Breast epithelium (tissue), 4 donors: ENCODE data around the gene UGT1A7. TPM values are rescaled to one million over a fixed set of nuclear protein-coding genes. Genes with fewer than 3 reads are reported as not detected.

Experiments used
- DNase-seq, 2 donors: peaks; one replicate each; pipeline ENCODE4 v3.0.0-alpha.2; 2019; ENCODE audit warnings: low spot score in 2 of 2
- H3K27ac ChIP-seq, 2 donors: fragments of 200-600 bp; sonication (generic) in 1 of 2; one replicate each; pipeline ENCODE4 v1.5.1; 2016 to 2019; ENCODE audit warnings: mild to moderate bottlenecking in 1 of 2
- H3K27me3 ChIP-seq, 2 donors: fragments of 200-600 bp; sonication (generic) in 1 of 2; one replicate each; pipeline versions ENCODE4 v1.5.1 to v1.6.0; 2017 to 2019; ENCODE audit warnings: control low read depth in 1 of 2, mild to moderate bottlenecking in 1 of 2
- H3K36me3 ChIP-seq: fragments of 200-600 bp; one replicate; pipeline ENCODE4 v1.5.1; 2019
- H3K4me1 ChIP-seq, 2 donors: fragments of 200-600 bp; sonication (generic); one replicate each; pipeline ENCODE4 v1.5.1; 2016 to 2019; ENCODE audit warnings: control low read depth in 1 of 2
- H3K4me3 ChIP-seq, 3 donors: fragments of 200-600 bp; sonication (generic); 1 replicate in 2 of 3; 2 replicates in 1 of 3; pipeline ENCODE4 v1.5.1; 2016 to 2019; ENCODE audit warnings: mild to moderate bottlenecking in 3 of 3, moderate library complexity in 2 of 3
- H3K9me3 ChIP-seq, 2 donors: fragments of 200-600 bp; sonication (generic) in 1 of 2; one replicate each; pipeline ENCODE4 v1.5.1; 2016 to 2019; ENCODE audit warnings: control low read depth in 1 of 2
- CTCF ChIP-seq, 3 donors: fragments of 450-650 bp; IDR thresholded peaks; one replicate each; pipeline ENCODE4 v1.5.1; 2016 to 2017; ENCODE audit warnings: antibody characterized with exemption in 3 of 3, mild to moderate bottlenecking in 3 of 3, moderate library complexity in 3 of 3
- POLR2A ChIP-seq: fragments of 450-650 bp; IDR thresholded peaks from one replicate; pipeline ENCODE4 v1.6.1; 2016; ENCODE audit warnings: antibody characterized with exemption, mild to moderate bottlenecking, moderate library complexity
- POLR2AphosphoS5 ChIP-seq, 3 donors: sonication (generic); formaldehyde crosslinking; IDR thresholded peaks; one replicate each; pipeline ENCODE4 v1.6.1; 2017; ENCODE audit warnings: antibody characterized with exemption in 3 of 3
- intact Hi-C: fragments of 100-400 bp; cut with DNase I; formaldehyde crosslinking; loops from one replicate; pipeline ENCODE4 v1.15.1; 2023; ENCODE audit warnings: low total_unique reads
- total RNA-seq, 3 donors: library from RNA; depleted of rRNA; stranded (reverse); fragments of >200 nt; gene quantifications; one replicate each; pipeline ENCODE4 v1.1.0, GENCODE V29; 2016

Gene UGT1A7
- total RNA-seq, 3 donors from 2014 or later = not detected

- no peaks in the 10 kb centered on the region for H3K36me3 ChIP-seq
- H3K4me3 ChIP-seq = no peak overlapping the region
- no peak for TF ChIP-seq POLR2AphosphoS5 (IDR thresholded peaks at IDR 0.05)
- TF ChIP-seq POLR2A = no peak
- no peak for TF ChIP-seq CTCF (IDR thresholded peaks at IDR 0.05)
- intact Hi-C loops = no loop called here
- no peaks in the 10 kb centered on the region for H3K9me3 ChIP-seq
- no peaks in the 10 kb centered on the region for H3K27me3 ChIP-seq
- H3K4me1 ChIP-seq = no peaks in the 10 kb centered on the region
- DNase-seq = no peak
- no peak overlapping the region for H3K27ac ChIP-seq
Measured at GRCh38 chr2:233821196-233821595, 139.5 kb downstream of the UGT1A7 start.

- H3K36me3 ChIP-seq = no peaks in the 10 kb centered on the region
- H3K27ac ChIP-seq = no peak overlapping the region
- intact Hi-C loops = no loop called here
- DNase-seq = no peak
- TF ChIP-seq POLR2AphosphoS5 (IDR thresholded peaks at IDR 0.05) = no peak
- no peak for TF ChIP-seq CTCF (IDR thresholded peaks at IDR 0.05)
- no peak for TF ChIP-seq POLR2A
- H3K4me1 ChIP-seq = no peaks in the 10 kb centered on the region
- H3K9me3 ChIP-seq = no peaks in the 10 kb centered on the region
- H3K27me3 ChIP-seq = no peaks in the 10 kb centered on the region
- no peak overlapping the region for H3K4me3 ChIP-seq
Measured at GRCh38 chr2:233821709-233822100, 140.0 kb downstream of the UGT1A7 start.

GRCh38 chr2:233822101-233822771 is 140.5 kb downstream of the UGT1A7 start:
- no peaks in the 10 kb centered on the region for H3K9me3 ChIP-seq
- no peaks in the 10 kb centered on the region for H3K4me1 ChIP-seq
- no peak for TF ChIP-seq POLR2AphosphoS5 (IDR thresholded peaks at IDR 0.05)
- TF ChIP-seq CTCF (IDR thresholded peaks at IDR 0.05) = no peak
- TF ChIP-seq POLR2A = no peak
- no peak overlapping the region for H3K4me3 ChIP-seq
- no peak overlapping the region for H3K27ac ChIP-seq
- intact Hi-C loops = no loop called here
- H3K36me3 ChIP-seq = no peaks in the 10 kb centered on the region
- H3K27me3 ChIP-seq = no peaks in the 10 kb centered on the region
- DNase-seq = no peak

Other genes with a start within 250 kb of the UGT1A7 start
- gene USP40, start 115.1 kb upstream of the UGT1A7 start, total RNA-seq = 10 to 100 TPM; 29.2 to 53.4 (median 35.2) TPM
- not detected for gene UGT1A8, start 64.3 kb upstream of the UGT1A7 start, total RNA-seq
- gene UGT1A10, start 45.5 kb upstream of the UGT1A7 start, total RNA-seq = not detected
- gene UGT1A9, start 10.0 kb upstream of the UGT1A7 start, total RNA-seq = not detected
- gene UGT1A6, start 11.0 kb downstream of the UGT1A7 start, total RNA-seq = not detected
- not detected for gene UGT1A5, start 31.0 kb downstream of the UGT1A7 start, total RNA-seq
- not detected for gene UGT1A4, start 36.8 kb downstream of the UGT1A7 start, total RNA-seq
- gene UGT1A3, start 47.1 kb downstream of the UGT1A7 start, total RNA-seq = under 1 TPM in 1 of 3 donors, not detected in 2; 0.16 TPM
- gene UGT1A1, start 78.4 kb downstream of the UGT1A7 start, total RNA-seq = not detected
- gene MROH2A, start 96.4 kb downstream of the UGT1A7 start, total RNA-seq = not detected
- 1 to 10 TPM in 1 of 3 donors, under 1 TPM in 1, not detected in 1; 0.33 to 3.0 TPM for gene HJURP, start 172.6 kb downstream of the UGT1A7 start, total RNA-seq
- not detected for gene TRPM8, start 235.5 kb downstream of the UGT1A7 start, total RNA-seq